ENCODE measurements around the gene TLCD3A.

DNA sequence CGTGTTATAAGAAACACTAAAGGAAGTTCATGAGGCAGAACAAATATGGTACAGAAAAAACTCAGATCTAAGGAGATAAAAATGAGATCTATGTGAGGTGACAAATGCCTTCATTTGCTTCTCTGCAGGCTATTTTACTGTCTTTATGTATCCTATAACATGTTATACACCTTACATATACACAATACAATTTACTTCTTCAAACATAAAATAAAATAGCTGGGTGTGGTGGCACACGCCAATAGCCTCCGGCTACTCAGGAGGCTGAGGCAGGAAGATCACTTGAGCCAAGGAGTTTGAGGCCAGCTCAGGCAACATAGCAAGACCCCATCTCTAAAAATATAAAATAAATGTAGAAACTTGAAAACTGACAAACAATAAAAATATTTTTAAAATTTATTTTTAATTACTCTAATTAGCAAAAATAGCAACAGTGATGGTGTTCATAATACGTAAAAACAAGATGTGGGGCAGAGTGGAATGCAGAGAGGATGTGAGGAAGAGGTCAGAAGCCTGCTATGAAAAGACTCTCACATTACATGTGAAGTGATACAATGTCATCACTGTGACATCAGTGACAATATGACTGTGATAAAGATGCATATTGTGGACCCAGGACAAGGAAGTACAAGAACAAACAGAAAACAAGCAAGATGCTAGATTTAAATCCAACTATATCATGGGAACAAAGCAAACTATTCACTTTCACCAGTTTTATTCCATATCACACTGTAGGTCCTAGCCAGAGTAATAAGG, 48.7 kb upstream of the TLCD3A start:
- TF ChIP-seq, protein P1, sequence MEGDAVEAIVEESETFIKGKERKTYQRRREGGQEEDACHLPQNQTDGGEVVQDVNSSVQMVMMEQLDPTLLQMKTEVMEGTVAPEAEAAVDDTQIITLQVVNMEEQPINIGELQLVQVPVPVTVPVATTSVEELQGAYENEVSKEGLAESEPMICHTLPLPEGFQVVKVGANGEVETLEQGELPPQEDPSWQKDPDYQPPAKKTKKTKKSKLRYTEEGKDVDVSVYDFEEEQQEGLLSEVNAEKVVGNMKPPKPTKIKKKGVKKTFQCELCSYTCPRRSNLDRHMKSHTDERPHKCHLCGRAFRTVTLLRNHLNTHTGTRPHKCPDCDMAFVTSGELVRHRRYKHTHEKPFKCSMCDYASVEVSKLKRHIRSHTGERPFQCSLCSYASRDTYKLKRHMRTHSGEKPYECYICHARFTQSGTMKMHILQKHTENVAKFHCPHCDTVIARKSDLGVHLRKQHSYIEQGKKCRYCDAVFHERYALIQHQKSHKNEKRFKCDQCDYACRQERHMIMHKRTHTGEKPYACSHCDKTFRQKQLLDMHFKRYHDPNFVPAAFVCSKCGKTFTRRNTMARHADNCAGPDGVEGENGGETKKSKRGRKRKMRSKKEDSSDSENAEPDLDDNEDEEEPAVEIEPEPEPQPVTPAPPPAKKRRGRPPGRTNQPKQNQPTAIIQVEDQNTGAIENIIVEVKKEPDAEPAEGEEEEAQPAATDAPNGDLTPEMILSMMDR (conservative IDR thresholded peaks at IDR 0.05; ENCODE audit: low read length), result no peak
- no peak for TF ChIP-seq EZH2phosphoT487 (IDR thresholded peaks at IDR 0.05; ENCODE audit: borderline replicate concordance)

Data from Loucy (cell line).